Keratinocyte (primary cell): ENCODE results near the gene NET1. TPM values are rescaled to one million over a fixed set of nuclear protein-coding genes. Genes with fewer than 3 reads are reported as not detected.
"Not testable (repeated sequence)": the region's sequence is repeated elsewhere in the genome, so short reads cannot be mapped to it uniquely, and the experiment has no call there.

Experiments
- DNase-seq: peaks from one replicate; pipeline ENCODE4 v3.0.0-alpha.2; 2011; ENCODE audit warnings: low read depth, missing footprints, low spot score
- FAIRE-seq: peaks from 2 replicates; lab custom pipeline; 2011; peaks lifted over from hg19 to GRCh38; lab: Jason Lieb, UNC
- H2AFZ ChIP-seq: 2 replicates; pipeline ENCODE4 v1.6.0; 2012; ENCODE audit warnings: low read length, control low read depth, inconsistent platforms; ENCODE audit not compliant: control insufficient read depth
- H3K27ac ChIP-seq: 2 replicates; pipeline ENCODE4 v1.5.1; 2011; ENCODE audit warnings: low read length; ENCODE audit not compliant: control insufficient read depth, insufficient read depth
- H3K27me3 ChIP-seq: 3 replicates; pipeline ENCODE4 v1.6.0; 2011; ENCODE audit warnings: low read length; ENCODE audit not compliant: control insufficient read depth, insufficient read depth; ENCODE audit errors: extremely low read depth
- H3K36me3 ChIP-seq, 2 experiments: 2 replicates in 1 of 2; 3 replicates in 1 of 2; pipeline ENCODE4 v1.5.1; 2011; ENCODE audit warnings: low read length in 2 of 2, mild to moderate bottlenecking in 1 of 2; ENCODE audit not compliant: control insufficient read depth in 2 of 2, insufficient read depth in 2 of 2; ENCODE audit errors: extremely low read depth in 1 of 2
- H3K4me1 ChIP-seq: 3 replicates; pipeline ENCODE4 v1.5.1; 2011; ENCODE audit warnings: low read length; ENCODE audit not compliant: control insufficient read depth, insufficient read depth; ENCODE audit errors: extremely low read depth
- H3K4me2 ChIP-seq: 3 replicates; pipeline ENCODE4 v1.6.0; 2011; ENCODE audit warnings: low read depth, low read length; ENCODE audit not compliant: control insufficient read depth, insufficient read depth; ENCODE audit errors: extremely low read depth
- H3K4me3 ChIP-seq, 3 experiments: fragments of 200-600 bp in 1 of 3; sonication (generic) in 1 of 3; 2 replicates in 2 of 3; 3 replicates in 1 of 3; pipeline ENCODE4 v1.5.1; 2011 to 2016; ENCODE audit warnings: low read length in 3 of 3, mild to moderate bottlenecking in 3 of 3, control low read depth in 2 of 3, inconsistent platforms in 1 of 3, low read depth in 1 of 3, mixed read lengths in 1 of 3, mixed run types in 1 of 3, moderate library complexity in 1 of 3; ENCODE audit not compliant: control insufficient read depth in 2 of 3, insufficient read depth in 2 of 3; ENCODE audit errors: extremely low read depth in 1 of 3
- H3K79me2 ChIP-seq: 2 replicates; pipeline ENCODE4 v1.6.0; 2012; ENCODE audit warnings: low read length; ENCODE audit not compliant: control insufficient read depth, insufficient read depth
- H3K9ac ChIP-seq: 3 replicates; pipeline ENCODE4 v1.6.0; 2011; ENCODE audit warnings: low read length; ENCODE audit not compliant: control insufficient read depth, insufficient read depth; ENCODE audit errors: extremely low read depth
- H3K9me1 ChIP-seq: 3 replicates; pipeline ENCODE4 v1.6.0; 2011; ENCODE audit warnings: low read length; ENCODE audit not compliant: control insufficient read depth, insufficient read depth; ENCODE audit errors: extremely low read depth
- H3K9me3 ChIP-seq: 2 replicates; pipeline ENCODE4 v1.5.1; 2012; ENCODE audit warnings: low read depth, low read length; ENCODE audit not compliant: control insufficient read depth
- H4K20me1 ChIP-seq: 3 replicates; pipeline ENCODE4 v1.6.0; 2011; ENCODE audit warnings: low read length; ENCODE audit not compliant: control insufficient read depth, insufficient read depth; ENCODE audit errors: extremely low read depth
- EZH2 ChIP-seq: IDR thresholded peaks from one replicate; pipeline ENCODE4 v1.6.1; 2012; ENCODE audit warnings: inconsistent platforms, mild to moderate bottlenecking, low read length, moderate library complexity
- dilution Hi-C: fragments of 300-500 bp; cut with MboI; formaldehyde crosslinking; loops from one replicate; pipeline ENCODE4 v1.7.0; 2020; ENCODE audit warnings: low sequenced_read_pairs; ENCODE audit not compliant: extremely low pct_ligation_motif_present
- polyA plus RNA-seq, 5 experiments: library from polyadenylated mRNA; depleted of rRNA in 3 of 5; stranded (reverse) in 3 of 5; stranded (forward) in 1 of 5; unstranded in 1 of 5; fragments of >200 nt; gene quantifications; 1 replicate in 1 of 5; 2 replicates in 3 of 5; 3 replicates in 1 of 5; pipeline versions ENCODE4 v1.2.1 to v1.2.3, GENCODE V29; 2011 to 2012; ENCODE audit warnings: missing spikeins in 2 of 5, low read depth in 1 of 5, low replicate concordance in 1 of 5
- TF ChIP-seq, protein P1 (sequence below), 3 experiments: IDR thresholded peaks in 1 of 3; conservative IDR thresholded peaks in 1 of 3; optimal IDR thresholded peaks in 1 of 3; 2 replicates in 2 of 3; 3 replicates in 1 of 3; pipeline versions ENCODE3 to v1.5.1; 2011; ENCODE audit warnings: low read length in 3 of 3, mild to moderate bottlenecking in 3 of 3, moderate library complexity in 2 of 3, control low read depth in 1 of 3, inconsistent platforms in 1 of 3; ENCODE audit not compliant: insufficient read depth in 2 of 3; ENCODE audit errors: extremely low read depth in 1 of 3

The NET1 gene
- polyA plus RNA-seq, 1 donor (not counting 4 experiments of a cell fraction or from before 2014, with no cell fraction given): 214 TPM

DNA sequence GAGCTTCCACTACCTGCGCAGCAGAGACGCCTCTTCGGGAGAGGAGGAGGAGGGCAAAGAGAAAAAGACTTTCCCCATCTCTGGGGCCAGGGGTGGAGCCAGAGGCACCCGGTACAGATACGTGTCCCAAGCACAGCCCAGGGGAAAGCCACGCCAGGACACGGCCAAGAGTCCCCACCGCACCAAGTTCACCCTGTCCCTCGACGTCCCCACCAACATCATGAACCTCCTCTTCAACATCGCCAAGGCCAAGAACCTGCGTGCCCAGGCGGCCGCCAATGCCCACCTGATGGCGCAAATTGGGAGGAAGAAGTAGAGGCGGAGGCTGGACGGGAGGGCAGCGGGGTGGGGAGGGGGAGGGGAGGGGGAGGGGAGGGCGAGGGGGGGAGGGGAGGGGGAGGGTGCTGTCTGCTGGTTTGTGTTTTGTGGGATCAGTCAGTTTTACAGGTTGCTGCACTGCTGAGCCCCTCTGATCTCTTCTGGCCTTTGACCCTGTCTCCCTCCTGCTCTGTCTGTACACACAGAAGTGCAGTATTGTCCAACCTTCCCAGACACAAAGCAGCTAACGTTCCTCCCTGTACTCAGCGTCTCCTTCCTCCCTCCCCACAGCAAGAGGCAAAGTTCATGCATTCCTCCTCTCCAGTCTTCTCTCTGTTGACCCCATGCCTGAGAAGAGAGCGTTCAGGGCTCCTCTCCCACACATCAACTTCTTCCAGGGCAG, 38.3 kb upstream of the NET1 start:
- H3K27me3 ChIP-seq: no peaks in the 10 kb centered on the region
- H3K9me1 ChIP-seq: no peaks in the 10 kb centered on the region
- no peak overlapping the region for H3K4me2 ChIP-seq
- no peaks in the 10 kb centered on the region for H3K36me3 ChIP-seq
- H3K27ac ChIP-seq: no peak overlapping the region
- H3K9me3 ChIP-seq: no peaks in the 10 kb centered on the region
- DNase-seq (no peak), FAIRE-seq (no peak)
- no peaks in the 10 kb centered on the region for H3K79me2 ChIP-seq
- no peaks in the 10 kb centered on the region for H4K20me1 ChIP-seq
- dilution Hi-C loops: no loop called here
- TF ChIP-seq, protein P1, sequence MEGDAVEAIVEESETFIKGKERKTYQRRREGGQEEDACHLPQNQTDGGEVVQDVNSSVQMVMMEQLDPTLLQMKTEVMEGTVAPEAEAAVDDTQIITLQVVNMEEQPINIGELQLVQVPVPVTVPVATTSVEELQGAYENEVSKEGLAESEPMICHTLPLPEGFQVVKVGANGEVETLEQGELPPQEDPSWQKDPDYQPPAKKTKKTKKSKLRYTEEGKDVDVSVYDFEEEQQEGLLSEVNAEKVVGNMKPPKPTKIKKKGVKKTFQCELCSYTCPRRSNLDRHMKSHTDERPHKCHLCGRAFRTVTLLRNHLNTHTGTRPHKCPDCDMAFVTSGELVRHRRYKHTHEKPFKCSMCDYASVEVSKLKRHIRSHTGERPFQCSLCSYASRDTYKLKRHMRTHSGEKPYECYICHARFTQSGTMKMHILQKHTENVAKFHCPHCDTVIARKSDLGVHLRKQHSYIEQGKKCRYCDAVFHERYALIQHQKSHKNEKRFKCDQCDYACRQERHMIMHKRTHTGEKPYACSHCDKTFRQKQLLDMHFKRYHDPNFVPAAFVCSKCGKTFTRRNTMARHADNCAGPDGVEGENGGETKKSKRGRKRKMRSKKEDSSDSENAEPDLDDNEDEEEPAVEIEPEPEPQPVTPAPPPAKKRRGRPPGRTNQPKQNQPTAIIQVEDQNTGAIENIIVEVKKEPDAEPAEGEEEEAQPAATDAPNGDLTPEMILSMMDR (optimal IDR thresholded peaks at IDR 0.05 in 1 of 3, IDR thresholded peaks at IDR 0.05 in 1 of 3, conservative IDR thresholded peaks at IDR 0.05 in 1 of 3; ENCODE audit: extremely low read depth in 1 of 3, insufficient read depth in 2 of 3, low read length in 3 of 3): no peak
- TF ChIP-seq EZH2: no peak
- H2AFZ ChIP-seq: no peak overlapping the region
- no peaks in the 10 kb centered on the region for H3K4me1 ChIP-seq
- H3K9ac ChIP-seq: no peak overlapping the region
- no peak overlapping the region for H3K4me3 ChIP-seq

DNA sequence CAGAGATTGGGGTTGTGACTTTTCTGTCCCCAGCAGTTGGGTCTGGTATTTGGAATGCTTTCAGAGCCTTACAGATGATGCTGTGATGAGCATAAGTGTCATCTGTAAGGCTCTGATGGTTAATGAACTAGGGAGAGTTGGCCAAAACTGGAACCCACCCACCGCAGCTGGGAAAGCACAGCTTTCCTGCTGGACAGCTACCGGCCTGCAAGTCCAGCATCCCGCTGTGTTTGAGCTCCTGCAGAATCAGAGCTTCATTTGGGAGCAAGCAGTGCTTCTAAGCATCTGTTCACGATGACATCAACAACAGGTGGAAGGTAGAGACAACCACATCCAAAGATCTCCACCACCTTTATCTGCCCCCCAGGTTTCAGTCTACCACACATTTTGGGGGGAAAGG, 35.9 kb upstream of the NET1 start:
- Histone ChIP-seq H3K9me3 (no peaks in the 10 kb centered on the region), H3K27ac (no peak overlapping the region), H3K9me1 (no peaks in the 10 kb centered on the region), H3K27me3 (no peaks in the 10 kb centered on the region), H3K79me2 (no peaks in the 10 kb centered on the region), H3K4me1 (no peaks in the 10 kb centered on the region), H3K4me2 (no peak overlapping the region), H3K9ac (no peak overlapping the region), H3K4me3 (no peak overlapping the region), H4K20me1 (no peaks in the 10 kb centered on the region), H3K36me3 (no peaks in the 10 kb centered on the region), H2AFZ (no peak overlapping the region)
- dilution Hi-C loops: no loop called here
- DNase-seq (no peak), FAIRE-seq (no peak)
- TF ChIP-seq, protein P1 (optimal IDR thresholded peaks at IDR 0.05 in 1 of 3, IDR thresholded peaks at IDR 0.05 in 1 of 3, conservative IDR thresholded peaks at IDR 0.05 in 1 of 3; ENCODE audit: extremely low read depth in 1 of 3, insufficient read depth in 2 of 3, low read length in 3 of 3): no peak
- no peak for TF ChIP-seq EZH2

DNA sequence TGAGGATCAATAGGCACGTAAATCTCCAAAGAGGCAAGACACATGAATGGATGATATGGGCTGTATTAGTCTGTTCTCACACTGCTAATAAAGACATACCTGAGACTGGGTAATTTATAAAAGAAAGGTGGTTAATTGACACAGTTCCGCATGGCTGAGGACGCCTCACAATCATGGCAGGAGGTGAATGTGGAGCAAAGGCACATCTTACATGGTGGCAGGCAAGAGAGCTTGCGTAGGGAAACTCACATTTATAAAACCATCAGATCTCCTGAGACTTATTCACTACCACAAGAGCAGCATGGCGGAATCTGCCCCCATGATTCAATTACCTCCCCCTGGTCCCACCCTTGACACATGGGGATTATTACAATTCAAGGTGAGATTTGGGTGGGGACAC, 33.2 kb upstream of the NET1 start:
- FAIRE-seq, dilution Hi-C loops, H3K27me3 ChIP-seq: not testable (repeated sequence)

DNA sequence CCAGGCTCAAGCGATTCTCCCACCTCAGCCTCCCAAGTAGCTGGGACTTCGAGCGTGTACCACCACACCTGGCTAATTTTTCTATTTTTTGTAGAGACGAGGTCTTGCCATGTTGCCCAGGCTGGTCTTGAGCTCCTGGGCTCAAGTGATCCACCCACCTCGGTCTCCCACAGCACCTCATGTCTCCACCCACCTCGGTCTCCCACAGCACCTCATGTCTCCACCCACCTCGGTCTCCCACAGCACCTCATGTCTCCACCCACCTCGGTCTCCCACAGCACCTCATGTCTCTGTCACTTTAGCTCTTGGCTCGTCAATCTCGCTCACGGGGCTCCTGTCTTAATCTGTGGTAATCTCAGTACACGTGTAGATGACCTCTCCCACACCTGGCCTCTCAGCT, 32.0 kb upstream of the NET1 start:
- H3K4me2 ChIP-seq, H3K79me2 ChIP-seq, H3K4me1 ChIP-seq, H3K36me3 ChIP-seq, H3K27ac ChIP-seq, H3K9me3 ChIP-seq, H3K9ac ChIP-seq, H4K20me1 ChIP-seq, H3K9me1 ChIP-seq, FAIRE-seq, dilution Hi-C loops, H3K4me3 ChIP-seq, DNase-seq, H3K27me3 ChIP-seq, H2AFZ ChIP-seq: not testable (repeated sequence)

More for the DNA sequence above, 33.2 kb upstream of the NET1 start:
- not testable (repeated sequence) for H2AFZ ChIP-seq, H3K79me2 ChIP-seq, H3K27ac ChIP-seq, H3K36me3 ChIP-seq, H3K9me1 ChIP-seq, H3K9me3 ChIP-seq, H3K4me2 ChIP-seq, H3K4me3 ChIP-seq, H3K9ac ChIP-seq, H4K20me1 ChIP-seq, DNase-seq, H3K4me1 ChIP-seq
